Duodenal mucosa (tissue), 2 donors: ENCODE results near the gene KCNAB2.

Source experiments
- H3K27ac ChIP-seq: one replicate; pipeline ENCODE4 v1.7.0; 2013; ENCODE audit warnings: low read depth, low read length
- H3K27me3 ChIP-seq, 2 donors: one replicate each; pipeline ENCODE4 v1.7.0; 2013; ENCODE audit warnings: low read length in 2 of 2, control low read depth in 1 of 2; ENCODE audit not compliant: insufficient read depth in 2 of 2, control insufficient read depth in 1 of 2
- H3K36me3 ChIP-seq, 2 donors: one replicate each; pipeline ENCODE4 v1.7.0; 2013; ENCODE audit warnings: low read length in 2 of 2, control low read depth in 1 of 2; ENCODE audit not compliant: insufficient read depth in 2 of 2, control insufficient read depth in 1 of 2
- H3K4me1 ChIP-seq, 2 donors: one replicate each; pipeline ENCODE4 v1.7.0; 2013; ENCODE audit warnings: low read length in 2 of 2, control low read depth in 1 of 2; ENCODE audit not compliant: insufficient read depth in 2 of 2, control insufficient read depth in 1 of 2
- H3K4me3 ChIP-seq, 2 donors: one replicate each; pipeline ENCODE4 v1.7.0; 2013; ENCODE audit warnings: low read length in 2 of 2, low read depth in 1 of 2
- H3K9ac ChIP-seq, 2 donors: one replicate each; pipeline ENCODE4 v1.7.0; 2013; ENCODE audit warnings: low read length in 2 of 2, low read depth in 1 of 2
- H3K9me3 ChIP-seq, 2 donors: one replicate each; pipeline ENCODE4 v1.7.0; 2013; ENCODE audit warnings: low read length in 2 of 2, control low read depth in 1 of 2; ENCODE audit not compliant: control insufficient read depth in 1 of 2

The KCNAB2 gene

DNA sequence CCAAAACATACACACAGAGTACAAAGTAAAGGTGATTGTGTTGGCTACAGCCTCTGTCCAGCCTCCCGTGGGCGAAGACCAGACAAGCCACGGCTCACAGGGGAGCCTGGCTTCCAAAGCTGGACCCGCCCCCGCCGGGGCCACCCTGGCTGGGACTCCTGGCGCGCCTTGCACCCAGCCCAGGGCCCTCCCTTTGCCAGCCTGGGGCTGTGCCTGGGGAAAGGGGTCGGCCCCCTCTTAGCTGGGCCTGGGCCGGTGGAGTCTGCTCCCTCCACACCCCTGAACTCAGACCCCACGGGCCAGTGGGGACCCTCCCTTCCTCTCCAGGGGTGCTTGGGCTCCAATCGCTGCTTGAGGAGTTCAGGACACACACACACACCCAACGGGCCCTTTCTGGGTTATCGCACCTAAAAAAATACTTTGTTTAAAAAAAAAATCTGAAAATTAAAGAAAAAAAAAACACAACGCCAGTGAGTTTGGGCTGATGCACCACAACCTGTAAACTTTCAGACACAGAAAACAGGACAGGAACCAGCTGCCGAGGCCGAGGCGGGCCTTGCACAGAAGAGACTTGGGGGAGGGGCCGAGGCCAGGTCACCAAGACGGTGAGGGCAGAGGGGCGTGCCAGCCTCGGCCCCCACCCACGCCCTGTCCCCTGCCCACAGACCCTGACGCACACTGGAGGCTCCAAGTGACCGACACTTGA is 56.3 kb downstream of the KCNAB2 start:
- H3K27ac ChIP-seq: no peak overlapping the region
- no peaks in the 10 kb centered on the region for H3K36me3 ChIP-seq
- H3K9ac ChIP-seq: no peak overlapping the region
- H3K27me3 ChIP-seq: no peaks in the 10 kb centered on the region
- no peaks in the 10 kb centered on the region for H3K4me1 ChIP-seq
- no peak overlapping the region for H3K4me3 ChIP-seq
- H3K9me3 ChIP-seq: no peaks in the 10 kb centered on the region

DNA sequence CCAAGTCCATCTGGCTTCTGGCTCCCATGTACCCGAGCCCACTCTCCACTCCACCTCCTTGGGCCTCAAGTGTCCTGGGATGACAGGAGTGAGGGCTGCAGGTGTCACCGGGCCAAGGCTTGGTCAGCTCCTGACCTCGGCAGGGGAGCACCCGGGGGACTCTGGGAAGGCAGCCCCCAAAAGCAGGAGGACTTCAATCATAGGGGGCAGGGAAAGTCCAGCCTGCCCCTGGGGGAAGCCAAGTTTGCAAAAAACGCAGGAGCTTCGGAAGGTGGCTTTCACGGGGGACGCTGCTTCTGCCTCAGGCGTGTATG is 56.8 kb downstream of the KCNAB2 start:
- Histone ChIP-seq H3K4me1 (no peaks in the 10 kb centered on the region), H3K27ac (no peak overlapping the region), H3K9ac (no peak overlapping the region), H3K36me3 (no peaks in the 10 kb centered on the region), H3K9me3 (no peaks in the 10 kb centered on the region), H3K27me3 (no peaks in the 10 kb centered on the region), H3K4me3 (no peak overlapping the region)

DNA sequence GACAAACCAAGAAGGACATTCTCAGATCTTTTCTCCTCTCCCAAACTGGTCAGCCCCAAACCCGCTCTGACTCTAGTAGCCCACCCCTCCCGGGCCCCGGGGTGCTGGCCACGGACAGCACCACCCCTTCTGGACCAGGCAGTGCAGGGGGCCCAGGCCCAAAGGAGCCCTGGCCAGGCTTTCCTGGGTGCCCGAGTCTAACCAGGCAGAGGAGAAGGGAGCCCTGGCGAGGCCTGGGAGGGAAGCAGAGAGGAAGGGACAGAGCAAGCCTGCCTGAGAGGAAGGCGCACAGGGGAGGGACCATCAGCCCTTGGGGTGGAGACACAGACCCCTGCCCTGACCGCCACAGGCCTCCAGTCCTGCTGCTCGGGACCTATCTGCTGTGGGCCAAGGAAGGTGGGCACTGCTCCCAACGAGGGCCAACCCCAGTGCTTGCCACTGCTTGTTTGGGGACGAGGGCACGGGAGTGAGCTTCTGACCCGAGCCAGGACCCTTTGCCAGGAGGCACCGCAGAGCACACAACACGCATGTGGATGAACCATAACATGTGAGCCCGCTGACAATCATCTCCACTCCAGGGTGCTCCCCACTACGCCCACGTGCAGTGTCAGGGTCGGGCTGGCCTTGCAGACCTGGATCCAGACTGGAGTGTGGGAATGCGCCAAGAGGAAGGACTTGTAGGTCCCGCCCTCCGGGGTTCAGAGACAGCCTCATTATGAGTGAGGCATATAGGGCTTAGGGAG is 57.6 kb downstream of the KCNAB2 start:
- Histone ChIP-seq H3K27me3 (peaks cover 0 to 1% of the 10 kb centered on the region in 2 donors), H3K9me3 (no peaks in the 10 kb centered on the region), H3K4me1 (no peaks in the 10 kb centered on the region), H3K36me3 (no peaks in the 10 kb centered on the region), H3K9ac (no peak overlapping the region), H3K4me3 (no peak overlapping the region), H3K27ac (no peak overlapping the region)

DNA sequence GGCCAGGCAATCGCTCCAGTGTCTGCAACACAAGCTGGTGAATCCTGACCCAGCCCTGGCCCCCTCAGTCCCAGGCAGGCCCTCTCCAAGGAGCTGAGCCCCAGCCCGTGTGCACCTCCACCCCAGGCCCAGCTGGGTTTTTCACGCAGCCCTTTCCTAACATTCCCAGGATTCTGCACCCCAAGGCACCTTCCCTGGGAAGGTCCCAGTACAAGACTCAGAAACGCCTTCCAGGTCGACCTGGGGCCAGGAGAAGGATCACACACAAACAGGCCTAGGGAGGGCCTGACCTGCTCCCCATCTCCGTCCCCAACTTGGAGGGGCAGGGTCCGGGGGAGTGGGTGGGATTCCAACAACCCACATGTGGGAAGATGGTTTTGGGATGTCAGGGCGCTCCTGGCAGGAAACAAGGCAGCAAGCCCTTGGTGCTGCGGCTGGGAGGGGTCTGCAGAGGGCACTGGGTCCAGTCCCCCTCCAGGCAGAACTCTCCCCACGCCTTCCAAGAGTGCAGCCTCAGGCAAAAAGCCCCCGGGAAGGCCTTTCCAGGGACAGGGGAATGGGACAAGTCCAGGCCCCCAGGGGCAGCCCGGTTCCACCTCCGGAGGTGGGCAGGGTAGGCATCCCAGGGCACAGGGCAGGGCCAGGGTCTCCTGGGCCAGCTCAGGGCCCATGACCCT is 58.3 kb downstream of the KCNAB2 start:
- peaks cover 0 to 4% of the 10 kb centered on the region in 2 donors for H3K27me3 ChIP-seq

DNA sequence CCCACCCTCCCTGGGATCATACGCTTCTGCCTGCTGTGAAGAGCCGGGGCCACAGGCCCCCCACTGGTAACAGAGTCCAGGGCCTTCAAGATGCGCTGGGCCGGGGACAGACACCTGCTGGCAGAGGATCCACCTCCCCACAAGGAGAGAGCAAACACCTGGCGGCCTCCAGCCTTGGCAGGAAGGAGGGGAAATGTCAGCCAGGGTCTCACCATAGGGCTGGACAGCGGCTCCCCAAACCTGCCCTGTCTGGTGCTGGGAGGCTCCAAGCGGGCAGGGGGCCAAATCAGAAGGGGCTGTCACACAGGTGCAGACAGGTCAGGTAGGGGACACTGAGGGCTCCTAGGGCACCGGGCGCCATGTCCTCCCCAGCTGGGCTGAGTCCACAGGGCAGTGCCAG is 58.9 kb downstream of the KCNAB2 start:
- no peaks in the 10 kb centered on the region for H3K4me1 ChIP-seq
- no peaks in the 10 kb centered on the region for H3K36me3 ChIP-seq
- H3K4me3 ChIP-seq: no peak overlapping the region
- H3K27me3 ChIP-seq: peaks cover 0 to 4% of the 10 kb centered on the region in 2 donors
- no peak overlapping the region for H3K27ac ChIP-seq
- H3K9ac ChIP-seq: no peak overlapping the region
- no peaks in the 10 kb centered on the region for H3K9me3 ChIP-seq

More for the DNA sequence above, 58.3 kb downstream of the KCNAB2 start:
- Histone ChIP-seq H3K36me3 (no peaks in the 10 kb centered on the region), H3K9ac (no peak overlapping the region), H3K9me3 (no peaks in the 10 kb centered on the region), H3K27ac (no peak overlapping the region), H3K4me1 (no peaks in the 10 kb centered on the region), H3K4me3 (no peak overlapping the region)

DNA sequence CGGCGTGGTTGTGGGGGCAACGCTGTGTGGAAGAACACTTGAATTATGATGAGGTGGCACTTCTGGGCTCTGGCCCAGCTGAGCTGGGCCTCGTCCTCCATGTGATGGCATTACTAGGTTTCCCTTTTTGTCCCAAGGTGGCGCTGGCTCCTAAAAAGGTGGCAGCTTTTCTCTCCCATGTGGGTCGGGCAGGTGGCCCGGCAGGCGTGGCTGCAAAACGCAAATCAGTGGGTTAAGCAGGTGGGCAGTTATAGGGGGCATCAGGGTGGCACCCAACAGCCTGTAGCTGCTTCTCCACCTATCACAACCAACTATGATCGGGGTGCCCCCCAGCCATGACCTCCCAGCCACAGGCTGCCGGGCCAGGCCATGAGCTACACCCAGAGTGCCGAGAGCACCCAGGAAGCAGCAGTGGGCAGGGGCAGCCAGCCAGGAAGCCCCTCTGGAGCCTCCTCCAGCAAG is 59.6 kb downstream of the KCNAB2 start:
- H3K9ac ChIP-seq: no peak overlapping the region
- H3K9me3 ChIP-seq: no peaks in the 10 kb centered on the region
- no peak overlapping the region for H3K27ac ChIP-seq
- no peaks in the 10 kb centered on the region for H3K4me1 ChIP-seq
- no peaks in the 10 kb centered on the region for H3K36me3 ChIP-seq
- no peak overlapping the region for H3K4me3 ChIP-seq
- H3K27me3 ChIP-seq: peaks cover 0 to 4% of the 10 kb centered on the region in 2 donors

DNA sequence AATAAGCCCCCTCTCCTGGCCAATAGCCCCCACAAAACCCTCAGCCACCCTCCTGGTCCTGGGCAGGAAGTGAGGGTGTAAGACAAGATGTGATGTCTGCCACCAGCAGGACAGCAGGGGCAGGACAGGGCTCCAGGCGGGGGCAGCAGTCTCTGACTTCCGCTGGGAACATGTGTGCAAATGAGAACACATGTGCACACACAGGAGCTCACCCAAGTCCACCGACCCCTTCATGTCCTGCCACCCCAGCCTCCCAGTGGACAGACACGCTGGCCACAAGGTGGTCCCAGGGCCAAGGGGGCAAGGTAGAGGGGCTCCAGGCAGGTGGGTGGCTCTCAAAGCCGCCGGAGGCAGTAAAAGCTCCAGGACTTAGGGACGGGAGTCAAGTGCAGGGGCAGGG is 60.1 kb downstream of the KCNAB2 start:
- no peak overlapping the region for H3K9ac ChIP-seq
- no peak overlapping the region for H3K27ac ChIP-seq
- no peak overlapping the region for H3K4me3 ChIP-seq
- H3K27me3 ChIP-seq: peaks cover 0 to 4% of the 10 kb centered on the region in 2 donors
- no peaks in the 10 kb centered on the region for H3K36me3 ChIP-seq
- H3K9me3 ChIP-seq: no peaks in the 10 kb centered on the region
- H3K4me1 ChIP-seq: no peaks in the 10 kb centered on the region

DNA sequence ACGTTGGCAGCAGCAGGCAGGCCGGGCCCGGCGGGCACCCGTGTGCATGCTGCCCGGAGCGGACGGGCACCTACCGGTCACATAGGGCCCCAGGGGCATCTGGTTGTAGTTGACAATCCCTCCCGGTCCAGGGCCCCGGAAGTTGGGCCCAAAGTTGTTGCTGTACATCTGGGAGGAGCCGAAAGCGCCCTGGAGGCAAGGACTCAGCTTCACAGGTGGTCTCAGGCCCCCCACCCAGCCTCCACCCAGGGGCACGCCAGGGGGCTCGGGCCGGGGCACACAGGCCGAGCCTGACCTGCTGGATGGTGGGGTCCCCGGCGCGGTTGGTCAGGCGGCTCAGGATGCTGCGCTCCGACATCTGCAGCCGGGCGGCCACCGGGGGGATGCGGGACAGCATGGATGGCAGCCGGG is 60.6 kb downstream of the KCNAB2 start:
- Histone ChIP-seq H3K36me3 (no peaks in the 10 kb centered on the region), H3K9me3 (no peaks in the 10 kb centered on the region), H3K9ac (no peak overlapping the region), H3K27me3 (peaks cover 0 to 4% of the 10 kb centered on the region in 2 donors), H3K4me3 (no peak overlapping the region), H3K4me1 (no peaks in the 10 kb centered on the region), H3K27ac (no peak overlapping the region)

DNA sequence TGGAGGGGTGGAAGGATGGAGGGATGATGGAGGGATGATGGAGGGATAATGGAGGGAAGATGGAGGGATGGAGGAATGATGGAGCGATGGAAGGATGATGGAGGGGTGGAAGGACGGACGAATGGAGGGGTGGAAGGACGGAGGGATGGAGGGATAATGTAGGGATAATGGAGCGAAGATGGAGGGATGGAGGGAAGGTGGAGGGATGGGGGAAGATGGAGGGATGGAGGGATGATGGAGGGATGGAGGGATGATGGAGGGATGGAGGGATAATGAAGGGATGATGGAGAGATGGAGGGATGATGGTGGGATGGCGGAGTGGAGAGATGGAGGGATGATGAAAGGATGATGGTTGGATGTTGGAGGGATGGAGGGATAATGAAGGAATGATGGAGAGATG is 61.3 kb downstream of the KCNAB2 start:
- no peak overlapping the region for H3K9ac ChIP-seq
- no peaks in the 10 kb centered on the region for H3K9me3 ChIP-seq
- no peak overlapping the region for H3K27ac ChIP-seq
- no peaks in the 10 kb centered on the region for H3K36me3 ChIP-seq
- H3K4me3 ChIP-seq: no peak overlapping the region
- H3K27me3 ChIP-seq: peaks cover 0 to 4% of the 10 kb centered on the region in 2 donors
- no peaks in the 10 kb centered on the region for H3K4me1 ChIP-seq
